Measurements from ENCODE around the gene KISS1R.
"Not testable (repeated sequence)": the region's sequence is repeated elsewhere in the genome, so short reads cannot be mapped to it uniquely, and the experiment has no call there.

KISS1R gene

GRCh38 chr19:955803-956765, 39.0 kb downstream of the KISS1R start:
- no peak for DNase-seq

GRCh38 chr19:956766-957440, 39.8 kb downstream of the KISS1R start:
- no peak for DNase-seq

GRCh38 chr19:957578-957977, 40.4 kb downstream of the KISS1R start:
- DNase-seq = not testable (repeated sequence)

- DNase-seq = no peak
These were observed 42.1 kb downstream of the KISS1R start for GRCh38 chr19:958967-959855.

- DNase-seq = no peak
These were observed 42.9 kb downstream of the KISS1R start for GRCh38 chr19:960020-960419.

GRCh38 chr19:960601-960938, 43.4 kb downstream of the KISS1R start:
- no peak for DNase-seq

GRCh38 chr19:961866-962620, 44.9 kb downstream of the KISS1R start:
- no peak for DNase-seq

GRCh38 chr19:962683-963400, 45.7 kb downstream of the KISS1R start:
- DNase-seq = no peak

GRCh38 chr19:963486-963951, 46.4 kb downstream of the KISS1R start:
- DNase-seq = no peak

GRCh38 chr19:964116-964520, 47.0 kb downstream of the KISS1R start:
- DNase-seq = no peak

GRCh38 chr19:964761-965694, 47.9 kb downstream of the KISS1R start:
- DNase-seq = no peak

GRCh38 chr19:966485-967088, 49.5 kb downstream of the KISS1R start:
- no peak for DNase-seq

Data from femur (tissue), 1 donor.